Esophagus squamous epithelium (tissue), 4 donors: ENCODE data around the gene PHTF2.

ENCODE experiments used
- POLR2A ChIP-seq, 4 donors: fragments of 450-650 bp; IDR thresholded peaks; one replicate each; pipeline ENCODE4 v1.6.1; 2017; ENCODE audit warnings: antibody characterized with exemption in 4 of 4, mild to moderate bottlenecking in 4 of 4, moderate library complexity in 3 of 4
- TF ChIP-seq, protein P1 (sequence below), 6 experiments: fragments of 450-650 bp in 4 of 6; fragments of 200-600 bp in 2 of 6; sonication (generic) in 2 of 6; IDR thresholded peaks; one replicate each; pipeline ENCODE4 v1.5.1; 2016 to 2019; ENCODE audit warnings: antibody characterized with exemption in 6 of 6, mild to moderate bottlenecking in 4 of 6, moderate library complexity in 4 of 6

DNA sequence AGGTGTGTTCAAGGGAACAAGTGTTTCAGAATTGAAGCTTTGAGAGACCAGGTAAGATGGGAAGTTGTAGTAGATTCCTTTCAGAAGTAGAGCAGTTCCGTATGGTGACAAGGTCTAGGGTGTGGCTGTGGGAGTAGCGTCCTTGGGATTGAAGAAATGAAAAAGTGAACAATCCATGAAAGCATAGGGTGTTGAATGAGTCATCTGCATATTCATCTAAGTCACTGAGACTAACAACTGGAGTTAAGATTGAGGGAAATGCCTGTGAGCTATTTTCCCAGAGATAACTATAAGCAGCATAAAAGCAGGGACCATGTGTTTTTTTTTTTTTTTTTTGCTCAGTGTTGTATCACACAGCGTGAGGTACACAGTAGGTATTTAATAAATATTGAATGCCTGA is 134.8 kb downstream of the PHTF2 start:
- TF ChIP-seq, protein P1, sequence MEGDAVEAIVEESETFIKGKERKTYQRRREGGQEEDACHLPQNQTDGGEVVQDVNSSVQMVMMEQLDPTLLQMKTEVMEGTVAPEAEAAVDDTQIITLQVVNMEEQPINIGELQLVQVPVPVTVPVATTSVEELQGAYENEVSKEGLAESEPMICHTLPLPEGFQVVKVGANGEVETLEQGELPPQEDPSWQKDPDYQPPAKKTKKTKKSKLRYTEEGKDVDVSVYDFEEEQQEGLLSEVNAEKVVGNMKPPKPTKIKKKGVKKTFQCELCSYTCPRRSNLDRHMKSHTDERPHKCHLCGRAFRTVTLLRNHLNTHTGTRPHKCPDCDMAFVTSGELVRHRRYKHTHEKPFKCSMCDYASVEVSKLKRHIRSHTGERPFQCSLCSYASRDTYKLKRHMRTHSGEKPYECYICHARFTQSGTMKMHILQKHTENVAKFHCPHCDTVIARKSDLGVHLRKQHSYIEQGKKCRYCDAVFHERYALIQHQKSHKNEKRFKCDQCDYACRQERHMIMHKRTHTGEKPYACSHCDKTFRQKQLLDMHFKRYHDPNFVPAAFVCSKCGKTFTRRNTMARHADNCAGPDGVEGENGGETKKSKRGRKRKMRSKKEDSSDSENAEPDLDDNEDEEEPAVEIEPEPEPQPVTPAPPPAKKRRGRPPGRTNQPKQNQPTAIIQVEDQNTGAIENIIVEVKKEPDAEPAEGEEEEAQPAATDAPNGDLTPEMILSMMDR (IDR thresholded peaks at IDR 0.05), result no peak
- no peak for TF ChIP-seq POLR2A (IDR thresholded peaks at IDR 0.05)
